Stimulated activated CD4-positive, alpha-beta T cell treated with anti-CD3 and anti-CD28 coated beads, TNF-alpha, amount 100 ng/mL, for 24 hours (primary cell): ENCODE measurements around the gene FAM78B.
A peak's percentile ranks its signal among the peaks of the same experiment; 100 is the strongest.

Experiments used
- DNase-seq, 3 experiments: peaks; one replicate each; pipeline ENCODE4 v3.0.0-alpha.2; 2020; ENCODE audit warnings: low read depth in 3 of 3

Gene FAM78B

GRCh38 chr1:166166698-166167571 lies at the start of gene FAM78B:
FAM78B (minus strand) TSS chr1:166167001; CDS start chr1:166166248, 753 bp downstream.
- DNase-seq, result peak in 2 of 3 experiments; percentile 16 to 58

- no peak for DNase-seq
Measured at GRCh38 chr1:166202546-166202945, 35.7 kb upstream of the FAM78B start.

- DNase-seq, result no peak
Measured at GRCh38 chr1:166200743-166201142, 33.9 kb upstream of the FAM78B start.

- DNase-seq, result no peak
Measured at GRCh38 chr1:166197597-166197996, 30.8 kb upstream of the FAM78B start.

- no peak for DNase-seq
Measured at GRCh38 chr1:166197141-166197540, 30.3 kb upstream of the FAM78B start.

- no peak for DNase-seq
Measured at GRCh38 chr1:166193057-166193698, 26.4 kb upstream of the FAM78B start.

- DNase-seq, result no peak
Measured at GRCh38 chr1:166190400-166190799, 23.6 kb upstream of the FAM78B start.

- DNase-seq, result no peak
Measured at GRCh38 chr1:166189126-166189525, 22.3 kb upstream of the FAM78B start.

GRCh38 chr1:166185526-166185925 lies 18.7 kb upstream of the FAM78B start:
- DNase-seq, result no peak

- no peak for DNase-seq
Measured at GRCh38 chr1:166184897-166185296, 18.1 kb upstream of the FAM78B start.

- DNase-seq, result no peak
Measured at GRCh38 chr1:166184012-166184411, 17.2 kb upstream of the FAM78B start.

- no peak for DNase-seq
Measured at GRCh38 chr1:166182281-166182680, 15.5 kb upstream of the FAM78B start.

GRCh38 chr1:166176416-166176815 lies 9.6 kb upstream of the FAM78B start:
- no peak for DNase-seq

- DNase-seq, result no peak
Measured at GRCh38 chr1:166175032-166175431, 8.2 kb upstream of the FAM78B start.

GRCh38 chr1:166174108-166174507 lies 7.3 kb upstream of the FAM78B start:
- no peak for DNase-seq

- DNase-seq, result no peak
Measured at GRCh38 chr1:166172106-166172505, 5.3 kb upstream of the FAM78B start.

- no peak for DNase-seq
Measured at GRCh38 chr1:166170726-166171125, 3.9 kb upstream of the FAM78B start.

GRCh38 chr1:166170075-166170474 lies 3.3 kb upstream of the FAM78B start:
- DNase-seq, result no peak

- no peak for DNase-seq
Measured at GRCh38 chr1:166169182-166169581, 2.4 kb upstream of the FAM78B start.

- DNase-seq, result no peak
Measured at GRCh38 chr1:166167572-166167925, 748 bp upstream of the FAM78B start.

GRCh38 chr1:166166329-166166697 lies 488 bp downstream of the FAM78B start:
- DNase-seq, result no peak

- no peak for DNase-seq
Measured at GRCh38 chr1:166165661-166166328, 1.0 kb downstream of the FAM78B start.
